ENCODE measurements around the gene KIAA0232.

- TF ChIP-seq POLR2A (IDR thresholded peaks at IDR 0.05; ENCODE audit: low read depth, low read length) (no peak), POLR2AphosphoS5 (IDR thresholded peaks at IDR 0.05; ENCODE audit: low read depth, low read length) (no peak), PAX5 (IDR thresholded peaks at IDR 0.05; ENCODE audit: insufficient read depth, low read length, severe bottlenecking) (no peak), TAF1 (IDR thresholded peaks at IDR 0.05; ENCODE audit: low read depth, low read length) (no peak), POU2F2 (IDR thresholded peaks at IDR 0.05; ENCODE audit: low read depth, low read length) (no peak)
Measured at GRCh38 chr4:6803246-6803645, 20.7 kb downstream of the KIAA0232 start.

Measured in GM12891 (cell line).